ENCODE results near the gene KDM4B. TPM values are rescaled to one million over a fixed set of nuclear protein-coding genes. Genes with fewer than 3 reads are reported as not detected.

Gene KDM4B
- total RNA-seq, 2 donors from 2014 or later, result 27.8 to 38.5 TPM

- Histone ChIP-seq H3K4me1 (ENCODE audit: control insufficient read depth, insufficient read depth, low read length) (no peaks in the 10 kb centered on the region), H3K36me3 (ENCODE audit: control insufficient read depth, insufficient read depth, low read length) (peaks cover 6% of the 10 kb centered on the region), H3K4me3 (ENCODE audit: low read length) (no peak overlapping the region), H3K27me3 (ENCODE audit: control insufficient read depth, insufficient read depth, low read length, poor library complexity, severe bottlenecking) (no peaks in the 10 kb centered on the region), H3K9ac (ENCODE audit: extremely low read depth, low read length, poor library complexity, severe bottlenecking) (no peak overlapping the region), H3K27ac (ENCODE audit: low read depth, low read length) (peak overlapping the region; percentile 57), H3K9me3 (ENCODE audit: control insufficient read depth, low read length) (no peaks in the 10 kb centered on the region)
- Mint-ChIP-seq H3K27ac (peak overlapping the region; percentile 66), H3K4me1 (peaks cover 4% of the 10 kb centered on the region), H3K27me3 (ENCODE audit: insufficient read depth) (no peaks in the 10 kb centered on the region), H3K9me3 (no peaks in the 10 kb centered on the region), H3K36me3 (ENCODE audit: low read depth) (peaks cover 35% of the 10 kb centered on the region), H3K4me3 (no peak overlapping the region)
- DNase-seq, result no peak
- 85 to 87% methylated on average over 8 to 11 of the region's 11 CpGs for WGBS, 2 experiments (ENCODE audit: insufficient coverage in 1 of 2, insufficient read length in 1 of 2)
- no peak for TF ChIP-seq CTCF (conservative IDR thresholded peaks at IDR 0.05)
Measured at GRCh38 chr19:5114727-5115126, 145.8 kb downstream of the KDM4B start.

- no peaks in the 10 kb centered on the region for H3K27me3 Mint-ChIP-seq (ENCODE audit: insufficient read depth)
- Histone ChIP-seq H3K4me3 (ENCODE audit: low read length) (no peak overlapping the region), H3K4me1 (ENCODE audit: control insufficient read depth, insufficient read depth, low read length) (no peaks in the 10 kb centered on the region), H3K9ac (ENCODE audit: extremely low read depth, low read length, poor library complexity, severe bottlenecking) (no peak overlapping the region), H3K27me3 (ENCODE audit: control insufficient read depth, insufficient read depth, low read length, poor library complexity, severe bottlenecking) (no peaks in the 10 kb centered on the region), H3K36me3 (ENCODE audit: control insufficient read depth, insufficient read depth, low read length) (peaks cover 6% of the 10 kb centered on the region), H3K27ac (ENCODE audit: low read depth, low read length) (peak overlapping the region; percentile 76), H3K9me3 (ENCODE audit: control insufficient read depth, low read length) (no peaks in the 10 kb centered on the region)
- no peak for TF ChIP-seq CTCF (conservative IDR thresholded peaks at IDR 0.05)
- peak overlapping the region; percentile 40 for H3K27ac Mint-ChIP-seq
- H3K4me3 Mint-ChIP-seq, result no peak overlapping the region
- DNase-seq, result no peak
- WGBS, 2 experiments (ENCODE audit: insufficient coverage in 1 of 2, insufficient read length in 1 of 2), result 91 to 94% methylated on average over 3 to 7 of the region's 7 CpGs
- peaks cover 4% of the 10 kb centered on the region for H3K4me1 Mint-ChIP-seq
- H3K9me3 Mint-ChIP-seq, result no peaks in the 10 kb centered on the region
- peaks cover 35% of the 10 kb centered on the region for H3K36me3 Mint-ChIP-seq (ENCODE audit: low read depth)
Measured at GRCh38 chr19:5115351-5115750, 146.4 kb downstream of the KDM4B start.

DNA sequence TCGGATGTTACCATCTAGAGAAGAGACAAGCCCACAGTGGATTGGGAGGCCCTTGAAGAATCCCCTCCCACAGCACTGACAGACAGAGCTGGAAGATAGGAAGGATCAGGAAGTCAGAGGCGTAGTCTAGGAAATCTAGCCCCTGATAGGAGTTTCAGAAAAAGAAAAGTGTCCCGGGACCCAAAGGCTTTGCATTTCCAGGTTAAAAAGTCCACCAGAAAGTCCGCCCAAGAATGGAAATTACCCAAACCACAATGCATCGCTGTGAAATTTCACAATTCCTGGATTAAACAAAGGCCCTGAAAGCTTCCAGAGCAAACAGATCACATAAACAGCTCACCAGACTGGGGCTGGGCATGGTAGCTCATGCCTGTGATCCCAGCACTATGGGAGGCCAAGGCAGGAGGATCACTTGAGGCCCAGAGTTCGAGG is 146.9 kb downstream of the KDM4B start:
- Histone ChIP-seq H3K9me3 (ENCODE audit: control insufficient read depth, low read length) (no peaks in the 10 kb centered on the region), H3K4me1 (ENCODE audit: control insufficient read depth, insufficient read depth, low read length) (no peaks in the 10 kb centered on the region), H3K4me3 (ENCODE audit: low read length) (no peak overlapping the region), H3K27me3 (ENCODE audit: control insufficient read depth, insufficient read depth, low read length, poor library complexity, severe bottlenecking) (no peaks in the 10 kb centered on the region), H3K27ac (ENCODE audit: low read depth, low read length) (peak overlapping the region; percentile 76), H3K9ac (ENCODE audit: extremely low read depth, low read length, poor library complexity, severe bottlenecking) (no peak overlapping the region), H3K36me3 (ENCODE audit: control insufficient read depth, insufficient read depth, low read length) (peaks cover 6% of the 10 kb centered on the region)
- Mint-ChIP-seq H3K36me3 (ENCODE audit: low read depth) (peaks cover 35% of the 10 kb centered on the region), H3K9me3 (no peaks in the 10 kb centered on the region), H3K4me1 (peaks cover 4% of the 10 kb centered on the region), H3K27me3 (ENCODE audit: insufficient read depth) (no peaks in the 10 kb centered on the region), H3K27ac (peak overlapping the region; percentile 40), H3K4me3 (no peak overlapping the region)
- no peak for TF ChIP-seq CTCF (conservative IDR thresholded peaks at IDR 0.05)
- no peak for DNase-seq
- WGBS, 2 experiments (ENCODE audit: insufficient coverage in 1 of 2, insufficient read length in 1 of 2), result 90 to 96% methylated on average over 5 to 6 of the region's 6 CpGs
